HEK293 (cell line): ENCODE measurements around the gene NDUFA1.
A peak's percentile ranks its signal among the peaks of the same experiment; 100 is the strongest.

Experiments
- CTCF ChIA-PET: fragments of 350-600 bp; formaldehyde crosslinking; extraction: SDS; loops from one replicate; lab custom pipeline; 2021; ENCODE audit warnings: antibody characterized with exemption; lab: Yijun Ruan, JAX
- POLR2A ChIA-PET: fragments of 300-600 bp; formaldehyde crosslinking; extraction: SDS; loops from one replicate; lab custom pipeline; 2020; ENCODE audit warnings: antibody characterized with exemption, inconsistent platforms; lab: Yijun Ruan, JAX
- H3K27ac ChIP-seq: fragments of 200-500 bp; sonication (Bioruptor generic); 2 replicates; pipeline ENCODE4 v1.5.1; 2014; ENCODE audit warnings: low read depth, low read length, control low read depth, inconsistent platforms; ENCODE audit errors: extremely low read depth
- H3K36me3 ChIP-seq, 2 experiments: fragments of 200-500 bp in 1 of 2; sonication (Bioruptor generic) in 1 of 2; 1 replicate in 1 of 2; 2 replicates in 1 of 2; pipeline ENCODE4 v1.5.1; 2014 to 2017; ENCODE audit warnings: inconsistent platforms in 2 of 2, low read length in 2 of 2; ENCODE audit not compliant: control insufficient read depth in 2 of 2, insufficient read depth in 1 of 2
- H3K4me1 ChIP-seq: fragments of 200-500 bp; sonication (Bioruptor generic); 2 replicates; pipeline ENCODE4 v1.5.1; 2014; ENCODE audit warnings: mild to moderate bottlenecking, low read length, inconsistent platforms; ENCODE audit not compliant: control insufficient read depth, insufficient read depth
- H3K4me3 ChIP-seq: 2 replicates; pipeline ENCODE4 v1.5.1; 2011; ENCODE audit warnings: low read depth, mild to moderate bottlenecking, control low read depth, low read length, moderate library complexity
- H3K9me3 ChIP-seq: fragments of 200-500 bp; sonication (Bioruptor generic); 2 replicates; pipeline ENCODE4 v1.5.1; 2014; ENCODE audit warnings: low read depth, low read length, inconsistent platforms; ENCODE audit not compliant: control insufficient read depth, insufficient read depth
- MZF1 ChIP-seq: fragments of 450-650 bp; formaldehyde crosslinking; IDR thresholded peaks from 2 replicates; pipeline ENCODE4 v1.5.1; 2017; ENCODE audit warnings: missing biosample characterization, missing genetic modification characterization, borderline replicate concordance
- SP2 ChIP-seq: fragments of 450-650 bp; formaldehyde crosslinking; IDR thresholded peaks from 2 replicates; pipeline ENCODE4 v1.5.1; 2016; ENCODE audit warnings: missing biosample characterization, missing genetic modification characterization
- SP3 ChIP-seq: fragments of 450-650 bp; formaldehyde crosslinking; IDR thresholded peaks from 2 replicates; pipeline ENCODE4 v1.5.1; 2016; ENCODE audit warnings: missing biosample characterization, missing genetic modification characterization
- ZFHX2 ChIP-seq: fragments of 450-650 bp; formaldehyde crosslinking; conservative IDR thresholded peaks from 2 replicates; pipeline ENCODE4 v1.5.1; 2016; ENCODE audit warnings: missing biosample characterization, missing genetic modification characterization
- ZNF404 ChIP-seq: fragments of 450-650 bp; formaldehyde crosslinking; IDR thresholded peaks from 2 replicates; pipeline ENCODE4 v1.5.1; 2017; ENCODE audit warnings: missing biosample characterization, missing genetic modification characterization
- TF ChIP-seq, protein P1 (sequence below): fragments of 450-650 bp; formaldehyde crosslinking; IDR thresholded peaks from 2 replicates; pipeline ENCODE4 v1.5.1; 2016; ENCODE audit warnings: missing biosample characterization, missing genetic modification characterization
- TF ChIP-seq, protein P2 (sequence below): fragments of 450-650 bp; IDR thresholded peaks from 2 replicates; pipeline ENCODE4 v1.5.1; 2018; ENCODE audit warnings: missing biosample characterization, mild to moderate bottlenecking, missing genetic modification characterization
- TF ChIP-seq, protein P3 (sequence below): fragments of 450-650 bp; formaldehyde crosslinking; IDR thresholded peaks from 2 replicates; pipeline ENCODE4 v1.5.1; 2016; ENCODE audit warnings: missing biosample characterization, missing genetic modification characterization
- TF ChIP-seq, protein P4 (sequence below): fragments of 450-650 bp; formaldehyde crosslinking; IDR thresholded peaks from 2 replicates; pipeline ENCODE4 v1.5.1; 2017; ENCODE audit warnings: missing biosample characterization, missing genetic modification characterization

The NDUFA1 gene

DNA sequence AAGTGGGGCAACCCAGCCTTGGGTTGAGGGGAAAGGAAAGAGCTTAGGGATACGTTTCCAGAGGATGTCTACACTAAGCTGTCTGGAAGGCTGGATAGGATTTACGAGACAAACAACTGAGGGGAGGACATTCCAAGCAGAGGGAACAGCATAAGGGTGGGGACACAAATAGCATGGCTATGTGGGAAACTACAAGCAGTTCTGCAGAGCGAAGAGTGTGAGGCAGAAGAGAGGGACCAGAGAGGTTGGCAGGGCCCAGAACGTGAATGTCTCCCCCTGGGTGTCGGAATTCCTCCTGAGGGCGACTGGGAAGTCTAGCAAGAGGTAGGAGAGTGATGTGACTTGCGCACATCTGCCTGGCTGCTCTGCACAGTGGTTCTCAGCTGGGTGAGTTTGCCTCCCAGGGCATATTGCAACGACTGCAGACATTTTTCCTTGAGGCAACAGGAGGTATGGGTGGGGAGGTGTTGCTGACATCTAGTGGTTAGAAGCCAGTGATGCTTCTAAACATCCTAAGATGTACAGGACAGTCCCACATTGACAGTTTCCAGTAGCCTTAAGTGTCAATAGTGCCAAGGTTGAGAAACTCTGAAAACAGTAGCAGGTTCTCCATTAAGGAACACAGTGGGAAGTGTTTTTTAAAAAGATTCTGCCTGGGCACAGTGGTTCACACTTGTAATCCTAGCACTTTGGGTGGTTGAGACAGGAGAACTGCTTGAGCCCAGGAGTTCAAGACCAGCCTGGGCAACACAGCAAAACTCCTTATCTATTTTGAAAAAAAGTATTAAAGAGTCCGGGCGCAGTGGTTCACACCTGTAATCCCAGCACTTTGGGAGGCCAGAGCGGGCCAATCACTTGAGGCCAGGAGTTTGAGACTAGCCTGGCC, 9.2 kb downstream of the NDUFA1 start (continued):
- TF ChIP-seq, protein P1, sequence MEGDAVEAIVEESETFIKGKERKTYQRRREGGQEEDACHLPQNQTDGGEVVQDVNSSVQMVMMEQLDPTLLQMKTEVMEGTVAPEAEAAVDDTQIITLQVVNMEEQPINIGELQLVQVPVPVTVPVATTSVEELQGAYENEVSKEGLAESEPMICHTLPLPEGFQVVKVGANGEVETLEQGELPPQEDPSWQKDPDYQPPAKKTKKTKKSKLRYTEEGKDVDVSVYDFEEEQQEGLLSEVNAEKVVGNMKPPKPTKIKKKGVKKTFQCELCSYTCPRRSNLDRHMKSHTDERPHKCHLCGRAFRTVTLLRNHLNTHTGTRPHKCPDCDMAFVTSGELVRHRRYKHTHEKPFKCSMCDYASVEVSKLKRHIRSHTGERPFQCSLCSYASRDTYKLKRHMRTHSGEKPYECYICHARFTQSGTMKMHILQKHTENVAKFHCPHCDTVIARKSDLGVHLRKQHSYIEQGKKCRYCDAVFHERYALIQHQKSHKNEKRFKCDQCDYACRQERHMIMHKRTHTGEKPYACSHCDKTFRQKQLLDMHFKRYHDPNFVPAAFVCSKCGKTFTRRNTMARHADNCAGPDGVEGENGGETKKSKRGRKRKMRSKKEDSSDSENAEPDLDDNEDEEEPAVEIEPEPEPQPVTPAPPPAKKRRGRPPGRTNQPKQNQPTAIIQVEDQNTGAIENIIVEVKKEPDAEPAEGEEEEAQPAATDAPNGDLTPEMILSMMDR (tag by site-specific recombination) = peak; percentile 87
- TF ChIP-seq, protein P2, sequence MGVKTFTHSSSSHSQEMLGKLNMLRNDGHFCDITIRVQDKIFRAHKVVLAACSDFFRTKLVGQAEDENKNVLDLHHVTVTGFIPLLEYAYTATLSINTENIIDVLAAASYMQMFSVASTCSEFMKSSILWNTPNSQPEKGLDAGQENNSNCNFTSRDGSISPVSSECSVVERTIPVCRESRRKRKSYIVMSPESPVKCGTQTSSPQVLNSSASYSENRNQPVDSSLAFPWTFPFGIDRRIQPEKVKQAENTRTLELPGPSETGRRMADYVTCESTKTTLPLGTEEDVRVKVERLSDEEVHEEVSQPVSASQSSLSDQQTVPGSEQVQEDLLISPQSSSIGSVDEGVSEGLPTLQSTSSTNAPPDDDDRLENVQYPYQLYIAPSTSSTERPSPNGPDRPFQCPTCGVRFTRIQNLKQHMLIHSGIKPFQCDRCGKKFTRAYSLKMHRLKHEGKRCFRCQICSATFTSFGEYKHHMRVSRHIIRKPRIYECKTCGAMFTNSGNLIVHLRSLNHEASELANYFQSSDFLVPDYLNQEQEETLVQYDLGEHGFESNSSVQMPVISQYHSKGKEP (tag by site-specific recombination) = peak; percentile 80; the same call in 1 of the 2 replicates

DNA sequence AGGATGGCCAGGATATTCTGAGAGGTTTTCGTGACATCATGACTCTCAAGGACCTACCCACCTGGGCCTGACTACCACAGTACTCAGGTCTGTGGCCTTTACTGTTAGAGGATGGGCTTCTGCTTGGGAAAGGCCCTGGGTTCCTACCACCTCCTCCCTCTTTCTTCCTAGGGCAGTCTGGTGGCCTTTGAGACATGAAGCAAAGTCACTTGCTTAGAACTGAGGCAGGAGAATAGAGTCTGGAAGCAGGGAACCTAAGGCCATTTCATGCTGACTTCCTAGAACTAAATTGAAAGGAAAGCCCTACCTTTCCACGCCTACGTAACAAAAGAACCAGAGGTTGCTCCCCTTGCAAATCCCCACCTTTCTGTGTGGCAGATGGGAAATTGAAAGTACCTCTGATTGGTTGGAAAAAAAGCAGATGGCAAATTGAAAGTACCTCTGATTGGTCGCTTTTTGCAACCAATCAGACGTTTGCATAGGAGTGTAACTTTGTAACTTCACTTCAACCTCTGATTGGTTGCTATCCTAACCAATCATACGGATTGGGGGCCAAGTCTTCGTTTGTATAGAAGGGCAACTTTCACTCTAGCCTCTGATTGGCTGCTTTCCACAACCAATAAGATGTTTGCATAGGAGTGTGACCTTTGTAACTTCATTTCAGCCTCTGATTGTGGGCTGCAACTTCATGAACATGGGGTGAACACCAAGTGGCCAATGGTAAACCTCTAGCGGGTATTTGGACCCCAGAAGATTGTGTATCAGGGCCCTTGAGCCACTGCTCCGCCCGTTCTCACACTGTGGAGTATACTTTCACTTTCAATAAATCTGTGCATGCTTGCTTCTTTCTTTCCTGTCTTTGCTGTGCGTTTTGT, 14.2 kb downstream of the NDUFA1 start:
- Histone ChIP-seq H3K27ac (no peak overlapping the region), H3K4me1 (no peaks in the 10 kb centered on the region), H3K9me3 (no peaks in the 10 kb centered on the region), H3K36me3 (no peaks in the 10 kb centered on the region), H3K4me3 (no peak overlapping the region)
- CTCF ChIA-PET = interaction anchor here (0.5 kb wide), 1 partner anchor 132 kb away, joined by 3 read pairs; no protein-coding TSS in a partner anchor
- POLR2A ChIA-PET = no interaction called here
- TF ChIP-seq MZF1 (tag by site-specific recombination) (peak; percentile 57; the same call in 1 of the 2 replicates), SP3 (tag by site-specific recombination) (0 out of 2 replicates have a peak, but pooled peaks have one; percentile 18), ZFHX2 (tag by site-specific recombination) (no peak), ZNF404 (no peak), SP2 (tag by site-specific recombination) (peak; percentile 68)
- TF ChIP-seq, protein P3, sequence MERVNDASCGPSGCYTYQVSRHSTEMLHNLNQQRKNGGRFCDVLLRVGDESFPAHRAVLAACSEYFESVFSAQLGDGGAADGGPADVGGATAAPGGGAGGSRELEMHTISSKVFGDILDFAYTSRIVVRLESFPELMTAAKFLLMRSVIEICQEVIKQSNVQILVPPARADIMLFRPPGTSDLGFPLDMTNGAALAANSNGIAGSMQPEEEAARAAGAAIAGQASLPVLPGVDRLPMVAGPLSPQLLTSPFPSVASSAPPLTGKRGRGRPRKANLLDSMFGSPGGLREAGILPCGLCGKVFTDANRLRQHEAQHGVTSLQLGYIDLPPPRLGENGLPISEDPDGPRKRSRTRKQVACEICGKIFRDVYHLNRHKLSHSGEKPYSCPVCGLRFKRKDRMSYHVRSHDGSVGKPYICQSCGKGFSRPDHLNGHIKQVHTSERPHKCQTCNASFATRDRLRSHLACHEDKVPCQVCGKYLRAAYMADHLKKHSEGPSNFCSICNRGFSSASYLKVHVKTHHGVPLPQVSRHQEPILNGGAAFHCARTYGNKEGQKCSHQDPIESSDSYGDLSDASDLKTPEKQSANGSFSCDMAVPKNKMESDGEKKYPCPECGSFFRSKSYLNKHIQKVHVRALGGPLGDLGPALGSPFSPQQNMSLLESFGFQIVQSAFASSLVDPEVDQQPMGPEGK (tag by site-specific recombination) = no peak
- TF ChIP-seq, protein P4, sequence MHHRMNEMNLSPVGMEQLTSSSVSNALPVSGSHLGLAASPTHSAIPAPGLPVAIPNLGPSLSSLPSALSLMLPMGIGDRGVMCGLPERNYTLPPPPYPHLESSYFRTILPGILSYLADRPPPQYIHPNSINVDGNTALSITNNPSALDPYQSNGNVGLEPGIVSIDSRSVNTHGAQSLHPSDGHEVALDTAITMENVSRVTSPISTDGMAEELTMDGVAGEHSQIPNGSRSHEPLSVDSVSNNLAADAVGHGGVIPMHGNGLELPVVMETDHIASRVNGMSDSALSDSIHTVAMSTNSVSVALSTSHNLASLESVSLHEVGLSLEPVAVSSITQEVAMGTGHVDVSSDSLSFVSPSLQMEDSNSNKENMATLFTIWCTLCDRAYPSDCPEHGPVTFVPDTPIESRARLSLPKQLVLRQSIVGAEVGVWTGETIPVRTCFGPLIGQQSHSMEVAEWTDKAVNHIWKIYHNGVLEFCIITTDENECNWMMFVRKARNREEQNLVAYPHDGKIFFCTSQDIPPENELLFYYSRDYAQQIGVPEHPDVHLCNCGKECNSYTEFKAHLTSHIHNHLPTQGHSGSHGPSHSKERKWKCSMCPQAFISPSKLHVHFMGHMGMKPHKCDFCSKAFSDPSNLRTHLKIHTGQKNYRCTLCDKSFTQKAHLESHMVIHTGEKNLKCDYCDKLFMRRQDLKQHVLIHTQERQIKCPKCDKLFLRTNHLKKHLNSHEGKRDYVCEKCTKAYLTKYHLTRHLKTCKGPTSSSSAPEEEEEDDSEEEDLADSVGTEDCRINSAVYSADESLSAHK (tag by site-specific recombination) = no peak
